Measurements from ENCODE around the gene APOC3.
A peak's percentile ranks its signal among the peaks of the same experiment; 100 is the strongest.

APOC3 gene

DNA sequence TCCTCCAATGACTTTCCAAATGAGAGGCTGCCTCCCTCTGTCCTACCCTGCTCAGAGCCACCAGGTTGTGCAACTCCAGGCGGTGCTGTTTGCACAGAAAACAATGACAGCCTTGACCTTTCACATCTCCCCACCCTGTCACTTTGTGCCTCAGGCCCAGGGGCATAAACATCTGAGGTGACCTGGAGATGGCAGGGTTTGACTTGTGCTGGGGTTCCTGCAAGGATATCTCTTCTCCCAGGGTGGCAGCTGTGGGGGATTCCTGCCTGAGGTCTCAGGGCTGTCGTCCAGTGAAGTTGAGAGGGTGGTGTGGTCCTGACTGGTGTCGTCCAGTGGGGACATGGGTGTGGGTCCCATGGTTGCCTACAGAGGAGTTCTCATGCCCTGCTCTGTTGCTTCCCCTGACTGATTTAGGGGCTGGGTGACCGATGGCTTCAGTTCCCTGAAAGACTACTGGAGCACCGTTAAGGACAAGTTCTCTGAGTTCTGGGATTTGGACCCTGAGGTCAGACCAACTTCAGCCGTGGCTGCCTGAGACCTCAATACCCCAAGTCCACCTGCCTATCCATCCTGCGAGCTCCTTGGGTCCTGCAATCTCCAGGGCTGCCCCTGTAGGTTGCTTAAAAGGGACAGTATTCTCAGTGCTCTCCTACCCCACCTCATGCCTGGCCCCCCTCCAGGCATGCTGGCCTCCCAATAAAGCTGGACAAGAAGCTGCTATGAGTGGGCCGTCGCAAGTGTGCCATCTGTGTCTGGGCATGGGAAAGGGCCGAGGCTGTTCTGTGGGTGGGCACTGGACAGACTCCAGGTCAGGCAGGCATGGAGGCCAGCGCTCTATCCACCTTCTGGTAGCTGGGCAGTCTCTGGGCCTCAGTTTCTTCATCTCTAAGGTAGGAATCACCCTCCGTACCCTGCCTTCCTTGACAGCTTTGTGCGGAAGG is 2.9 kb downstream of the APOC3 start:
- TF ChIP-seq ZFX (IDR thresholded peaks at IDR 0.05) = no peak
- TF ChIP-seq, protein P1, sequence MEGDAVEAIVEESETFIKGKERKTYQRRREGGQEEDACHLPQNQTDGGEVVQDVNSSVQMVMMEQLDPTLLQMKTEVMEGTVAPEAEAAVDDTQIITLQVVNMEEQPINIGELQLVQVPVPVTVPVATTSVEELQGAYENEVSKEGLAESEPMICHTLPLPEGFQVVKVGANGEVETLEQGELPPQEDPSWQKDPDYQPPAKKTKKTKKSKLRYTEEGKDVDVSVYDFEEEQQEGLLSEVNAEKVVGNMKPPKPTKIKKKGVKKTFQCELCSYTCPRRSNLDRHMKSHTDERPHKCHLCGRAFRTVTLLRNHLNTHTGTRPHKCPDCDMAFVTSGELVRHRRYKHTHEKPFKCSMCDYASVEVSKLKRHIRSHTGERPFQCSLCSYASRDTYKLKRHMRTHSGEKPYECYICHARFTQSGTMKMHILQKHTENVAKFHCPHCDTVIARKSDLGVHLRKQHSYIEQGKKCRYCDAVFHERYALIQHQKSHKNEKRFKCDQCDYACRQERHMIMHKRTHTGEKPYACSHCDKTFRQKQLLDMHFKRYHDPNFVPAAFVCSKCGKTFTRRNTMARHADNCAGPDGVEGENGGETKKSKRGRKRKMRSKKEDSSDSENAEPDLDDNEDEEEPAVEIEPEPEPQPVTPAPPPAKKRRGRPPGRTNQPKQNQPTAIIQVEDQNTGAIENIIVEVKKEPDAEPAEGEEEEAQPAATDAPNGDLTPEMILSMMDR (conservative IDR thresholded peaks at IDR 0.05) = no peak
- H3K27ac ChIP-seq = no peak overlapping the region

DNA sequence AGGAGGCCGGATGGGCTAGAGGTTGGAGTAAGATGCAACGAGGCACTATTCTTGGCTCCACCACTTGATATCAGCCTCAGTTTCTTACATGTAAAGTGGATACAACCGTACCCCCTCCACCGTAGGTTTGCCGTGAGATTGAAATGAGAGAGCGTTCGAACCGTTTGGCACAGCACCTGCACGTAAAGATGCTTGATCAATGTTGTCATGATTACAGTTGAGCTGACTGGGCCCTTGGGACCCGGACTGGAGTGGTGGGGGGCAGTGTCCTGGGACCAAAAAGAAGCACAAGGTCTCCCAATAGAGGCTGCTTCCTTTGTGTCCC is 3.7 kb downstream of the APOC3 start:
- TF ChIP-seq, protein P1 (conservative IDR thresholded peaks at IDR 0.05) = no peak
- TF ChIP-seq ZFX (IDR thresholded peaks at IDR 0.05) = no peak
- no peak overlapping the region for H3K27ac ChIP-seq

DNA sequence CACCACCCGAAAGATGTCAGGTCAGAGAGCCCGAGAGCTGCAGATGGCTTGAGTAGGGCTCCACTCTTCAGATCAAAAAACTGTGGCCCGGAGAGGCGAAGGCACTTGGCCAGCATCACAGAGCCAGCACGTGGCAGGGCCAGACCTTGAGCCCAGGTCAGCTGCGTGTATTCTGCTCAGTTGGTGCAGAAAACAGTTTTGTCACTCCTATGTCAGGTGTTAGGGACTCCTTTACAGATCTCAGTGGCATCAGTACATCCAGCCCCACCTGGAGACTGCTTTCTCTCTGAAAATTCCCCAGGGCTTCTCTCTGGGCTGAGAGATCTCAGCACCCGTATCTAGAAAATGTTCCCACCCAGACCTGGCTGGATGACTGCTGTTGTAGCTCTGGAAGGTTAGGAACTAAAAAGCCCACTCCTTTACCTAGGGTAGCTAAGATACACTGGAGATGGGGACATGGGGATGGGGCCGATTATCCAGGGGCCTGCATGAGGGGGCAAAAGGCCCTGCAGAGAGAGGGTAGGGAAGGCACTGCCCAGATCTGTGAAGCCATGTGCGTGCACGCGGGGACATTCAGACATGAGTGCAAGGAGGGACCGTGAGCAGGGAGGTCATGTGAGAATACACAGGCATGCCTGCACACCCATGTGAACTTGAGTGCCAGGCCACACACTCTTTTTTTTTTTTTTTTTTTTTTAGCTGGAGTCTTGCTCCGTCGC is 4.3 kb downstream of the APOC3 start:
- no peak for TF ChIP-seq ZFX (IDR thresholded peaks at IDR 0.05)
- TF ChIP-seq, protein P1 (conservative IDR thresholded peaks at IDR 0.05) = no peak
- H3K27ac ChIP-seq = no peak overlapping the region

DNA sequence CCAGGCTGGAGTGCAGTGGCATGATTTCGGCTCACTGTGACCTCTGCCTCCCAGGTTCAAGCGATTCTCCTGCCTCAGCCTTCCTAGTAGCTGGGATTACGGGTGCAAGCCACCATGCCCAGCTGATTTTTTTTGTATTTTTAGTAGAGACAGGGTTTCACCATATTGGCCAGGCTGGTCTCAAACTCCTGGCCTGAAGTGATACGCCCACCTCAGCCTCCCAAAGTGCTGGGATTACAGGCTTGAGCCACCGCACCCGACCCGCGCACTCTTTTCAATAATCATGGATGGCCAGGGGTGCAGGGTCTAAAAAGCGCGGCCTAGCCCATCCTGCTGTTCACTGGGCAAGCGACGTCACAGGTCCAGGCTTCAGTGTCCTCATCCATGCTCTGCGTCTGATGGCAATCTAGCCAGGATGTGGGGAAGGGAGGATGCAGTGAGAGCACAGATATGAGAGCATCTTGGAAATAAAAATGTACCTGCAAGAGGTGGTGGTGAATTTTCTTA is 4.9 kb downstream of the APOC3 start:
- peak overlapping the region; percentile 63; the same call in 1 of the 2 replicates for H3K27ac ChIP-seq

DNA sequence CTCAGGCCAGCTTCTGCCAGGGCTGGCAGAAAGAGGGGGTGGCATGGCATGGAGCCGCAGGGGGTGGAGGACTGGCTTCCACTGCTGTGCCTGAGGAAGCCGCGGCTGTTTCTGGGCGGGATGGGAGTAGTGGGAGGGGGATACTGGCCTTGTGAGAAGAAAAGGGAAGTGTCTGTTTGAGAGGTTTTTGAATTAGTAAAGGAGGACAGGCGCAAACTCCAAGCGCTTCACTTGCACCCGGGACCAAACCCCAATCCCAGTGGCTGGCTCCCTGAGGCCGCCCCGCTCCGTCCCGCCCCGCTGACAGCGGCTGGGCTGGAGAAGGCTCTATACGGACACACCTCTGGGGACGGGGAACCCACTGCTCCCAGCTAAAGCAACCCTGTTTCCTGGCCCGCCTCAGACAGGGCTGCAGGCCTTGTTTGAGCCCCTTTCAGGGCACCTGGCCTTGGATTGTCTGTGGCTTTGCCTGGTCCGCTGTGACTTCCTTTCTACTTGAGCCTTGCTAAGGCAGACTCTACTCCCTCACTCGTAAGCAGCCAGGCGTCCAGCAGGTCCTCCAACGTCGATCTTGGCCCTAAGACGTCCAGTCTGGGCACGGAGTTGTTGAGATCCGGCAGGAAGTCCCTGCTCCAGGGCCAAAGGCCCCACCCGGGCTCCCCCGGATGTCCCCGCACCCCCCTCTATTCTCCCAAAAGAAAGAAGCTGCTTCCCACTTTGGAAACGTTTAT is 5.5 kb downstream of the APOC3 start:
- TF ChIP-seq, protein P1 (conservative IDR thresholded peaks at IDR 0.05) = no peak
- no peak for TF ChIP-seq ZFX (IDR thresholded peaks at IDR 0.05)
- peak overlapping the region; percentile 63 for H3K27ac ChIP-seq

DNA sequence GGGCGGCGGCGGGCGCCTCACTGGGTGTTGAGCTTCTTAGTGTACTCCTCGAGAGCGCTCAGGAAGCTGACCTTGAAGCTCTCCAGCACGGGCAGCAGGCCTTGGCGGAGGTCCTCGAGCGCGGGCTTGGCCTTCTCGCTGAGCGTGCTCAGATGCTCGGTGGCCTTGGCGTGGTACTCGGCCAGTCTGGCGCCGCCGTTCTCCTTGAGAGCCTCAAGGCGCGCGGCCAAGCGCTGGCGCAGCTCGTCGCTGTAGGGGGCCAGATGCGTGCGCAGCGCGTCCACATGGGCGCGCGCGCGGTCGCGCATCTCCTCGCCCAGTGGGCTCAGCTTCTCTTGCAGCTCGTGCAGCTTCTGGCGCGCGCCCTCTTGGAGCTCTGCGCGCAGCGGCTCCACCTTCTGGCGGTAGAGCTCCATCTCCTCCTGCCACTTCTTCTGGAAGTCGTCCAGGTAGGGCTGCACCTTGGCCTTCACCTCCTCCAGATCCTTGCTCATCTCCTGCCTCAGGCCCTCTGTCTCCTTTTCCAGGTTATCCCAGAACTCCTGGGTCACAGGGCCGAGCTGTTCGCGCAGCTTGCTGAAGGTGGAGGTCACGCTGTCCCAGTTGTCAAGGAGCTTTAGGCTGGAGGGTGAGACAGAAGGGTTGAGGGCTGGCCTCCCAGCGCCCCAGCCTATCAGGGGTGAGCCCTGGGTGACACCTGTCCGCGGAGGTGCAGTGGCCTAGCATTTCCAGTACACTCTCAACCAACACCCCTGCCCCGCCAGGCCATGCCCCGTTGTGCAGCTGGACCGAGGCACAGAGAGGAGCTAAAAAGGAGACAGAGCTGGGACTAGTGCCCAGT is 6.3 kb downstream of the APOC3 start:
- H3K27ac ChIP-seq = peak overlapping the region; percentile 63
- TF ChIP-seq ZFX (IDR thresholded peaks at IDR 0.05) = peak; percentile 61; the same call in 1 of the 2 replicates
- TF ChIP-seq, protein P1 (conservative IDR thresholded peaks at IDR 0.05) = peak; percentile 89

DNA sequence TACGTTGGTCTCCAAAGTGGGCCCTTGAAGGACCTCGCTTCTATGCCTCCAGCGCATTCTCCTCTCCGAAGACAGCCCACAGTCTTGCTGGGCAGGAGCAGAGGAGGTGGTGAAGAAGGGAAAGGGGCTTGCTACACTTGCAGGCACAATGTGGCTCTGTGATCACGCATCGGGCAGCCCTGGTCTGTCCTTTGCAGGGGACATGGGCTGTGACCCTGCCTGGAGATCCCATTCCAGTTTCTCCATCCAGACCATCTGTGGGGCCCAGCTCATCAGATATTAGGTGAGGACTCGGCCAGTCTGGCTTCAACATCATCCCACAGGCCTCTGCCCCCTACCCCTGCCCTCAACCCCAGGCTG is 6.9 kb downstream of the APOC3 start:
- TF ChIP-seq, protein P1 (conservative IDR thresholded peaks at IDR 0.05) = no peak
- peak overlapping the region; percentile 63; the same call in 1 of the 2 replicates for H3K27ac ChIP-seq

All from C4-2B (cell line).